GM19193 (cell line): ENCODE results near the gene CHADL.

Source experiments
- POLR2A ChIP-seq: IDR thresholded peaks from 4 replicates; pipeline ENCODE4 v1.6.1; 2011; ENCODE audit not compliant: insufficient read depth, insufficient read length; ENCODE audit errors: extremely low read depth

The CHADL gene

DNA sequence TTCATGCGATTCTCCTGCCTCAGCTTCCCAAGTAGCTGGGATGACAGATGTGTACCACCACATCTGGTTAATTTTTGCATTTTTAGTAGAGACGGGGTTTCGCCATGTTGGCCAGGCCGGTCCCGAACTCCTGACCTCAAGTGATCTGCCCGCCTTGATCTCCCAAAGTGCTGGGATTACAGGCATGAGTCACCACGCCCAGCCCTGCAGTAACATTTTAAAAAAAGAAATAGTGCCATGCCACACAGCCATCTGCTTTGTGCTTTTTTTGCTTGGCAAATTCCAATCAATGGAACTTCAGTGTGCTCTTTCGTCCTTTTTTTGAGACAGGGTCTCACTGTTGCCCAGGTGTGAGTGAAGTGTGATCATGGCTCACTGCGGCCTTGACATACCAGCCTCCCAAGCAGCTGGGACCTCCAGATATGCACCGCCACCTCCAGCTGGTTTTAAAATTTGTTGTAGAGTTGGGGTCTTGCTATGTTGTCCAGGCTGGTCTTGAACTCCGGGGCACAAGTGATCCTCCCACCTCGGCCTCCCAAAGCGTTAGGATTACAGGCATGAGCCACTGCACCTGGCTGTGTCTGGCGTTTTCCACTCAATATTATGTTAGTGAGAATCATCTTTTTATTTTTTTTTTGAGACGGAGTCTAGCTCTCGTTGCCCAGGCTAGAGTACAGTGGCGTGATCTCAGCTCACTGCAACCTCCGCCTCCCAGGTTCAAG lies 1.8 kb upstream of the CHADL start:
- no peak for TF ChIP-seq POLR2A

DNA sequence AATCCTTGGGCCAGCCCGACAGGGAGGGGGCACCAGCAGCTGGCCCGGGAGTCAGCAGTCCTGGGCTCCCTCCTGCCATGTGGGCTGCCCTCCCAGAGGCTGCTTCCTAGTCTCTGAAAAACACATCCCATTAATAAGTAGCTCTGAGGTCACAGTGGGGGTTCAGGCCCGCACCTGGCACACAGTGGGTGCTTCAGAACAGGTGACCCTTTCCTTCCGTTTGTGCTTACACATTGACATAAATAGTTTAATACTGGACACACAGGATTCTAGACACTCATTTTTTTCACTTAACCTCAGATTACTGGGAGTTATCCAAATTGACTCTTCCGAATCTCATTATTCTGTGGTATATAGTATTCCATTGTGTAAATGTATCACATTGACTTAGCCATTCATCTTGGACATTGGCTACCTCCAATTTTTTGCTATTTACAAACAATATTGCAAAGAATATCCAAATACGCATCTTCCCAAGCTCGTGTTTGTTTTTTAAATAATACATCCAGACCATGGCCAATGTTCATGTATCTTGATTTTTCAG lies 474 bp upstream of the CHADL start:
- TF ChIP-seq POLR2A: no peak

DNA sequence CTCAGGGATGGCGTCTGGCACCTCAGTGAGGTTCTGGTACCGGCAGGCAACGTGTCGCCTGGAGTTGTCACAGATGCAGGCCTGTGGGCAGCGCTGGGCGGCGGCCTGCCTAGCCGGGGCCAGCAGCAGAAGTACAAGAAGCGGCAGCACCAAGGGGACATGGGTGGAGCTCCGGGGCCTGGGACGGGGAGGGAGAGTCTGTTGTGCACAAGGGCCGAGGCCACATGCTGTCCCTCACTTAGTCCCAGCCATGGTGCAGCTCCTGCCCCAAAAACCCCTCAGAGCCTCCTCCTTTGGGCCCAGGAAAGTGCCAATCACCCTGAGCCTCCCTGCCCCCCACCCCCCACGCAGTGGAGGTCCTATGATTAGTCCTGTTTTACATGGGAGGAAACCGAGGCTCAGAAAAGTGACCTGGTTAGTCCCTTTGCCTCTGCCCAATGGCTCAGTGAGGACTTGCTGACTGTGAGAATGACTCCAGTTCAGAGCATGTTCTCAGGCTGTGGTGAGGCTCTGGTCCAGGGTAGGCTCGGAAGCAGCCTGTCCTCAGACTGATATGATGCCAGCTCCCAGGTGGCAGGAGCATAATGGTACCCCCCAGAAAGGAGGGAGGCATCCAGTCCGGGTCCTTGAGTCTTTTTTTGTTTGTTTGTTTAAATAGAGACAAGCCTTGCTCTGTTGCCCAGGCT lies 1.1 kb downstream of the CHADL start:
- TF ChIP-seq POLR2A: no peak

DNA sequence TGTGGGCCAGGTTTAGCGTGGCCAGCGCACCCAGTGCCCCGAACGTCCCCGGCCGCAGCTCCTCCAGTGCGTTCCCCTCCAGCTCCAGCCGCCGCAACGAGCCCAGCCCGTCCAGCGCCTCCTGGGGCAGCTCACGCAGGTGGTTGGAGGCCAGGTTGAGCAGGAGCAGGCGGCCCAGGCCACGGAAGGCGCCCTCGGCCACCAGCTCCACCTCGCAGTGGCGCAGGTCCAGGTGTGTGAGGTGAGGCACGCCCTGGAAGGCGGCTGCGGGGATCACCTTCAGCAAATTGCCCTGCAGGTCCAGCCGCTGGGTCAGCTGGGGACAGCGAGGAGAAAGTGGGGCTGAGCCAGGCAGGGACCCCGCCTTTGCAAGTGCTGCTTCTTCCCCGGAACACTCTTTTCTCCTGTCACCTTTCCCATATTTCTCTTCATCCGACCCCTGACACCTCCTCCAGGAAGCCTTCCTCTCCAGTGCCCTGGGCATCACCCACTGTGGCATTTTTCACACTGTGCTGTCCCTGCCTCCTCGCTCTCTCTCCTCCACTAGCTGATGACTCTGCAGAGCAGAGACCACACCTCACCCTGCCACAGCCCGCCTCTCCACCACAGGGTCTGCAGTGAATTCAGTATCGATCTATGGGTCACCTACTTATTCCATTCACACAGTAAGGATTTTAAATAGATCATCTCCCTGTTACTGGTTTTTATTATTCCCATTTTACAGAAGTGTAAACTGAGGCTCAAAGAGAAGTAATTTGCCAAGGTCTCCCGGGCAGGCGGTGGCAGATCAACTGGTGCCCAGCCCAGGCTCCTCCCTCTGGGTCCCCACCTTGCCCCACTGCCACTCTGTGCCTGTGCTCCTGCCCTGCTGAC lies 1.9 kb downstream of the CHADL start:
- TF ChIP-seq POLR2A: no peak

DNA sequence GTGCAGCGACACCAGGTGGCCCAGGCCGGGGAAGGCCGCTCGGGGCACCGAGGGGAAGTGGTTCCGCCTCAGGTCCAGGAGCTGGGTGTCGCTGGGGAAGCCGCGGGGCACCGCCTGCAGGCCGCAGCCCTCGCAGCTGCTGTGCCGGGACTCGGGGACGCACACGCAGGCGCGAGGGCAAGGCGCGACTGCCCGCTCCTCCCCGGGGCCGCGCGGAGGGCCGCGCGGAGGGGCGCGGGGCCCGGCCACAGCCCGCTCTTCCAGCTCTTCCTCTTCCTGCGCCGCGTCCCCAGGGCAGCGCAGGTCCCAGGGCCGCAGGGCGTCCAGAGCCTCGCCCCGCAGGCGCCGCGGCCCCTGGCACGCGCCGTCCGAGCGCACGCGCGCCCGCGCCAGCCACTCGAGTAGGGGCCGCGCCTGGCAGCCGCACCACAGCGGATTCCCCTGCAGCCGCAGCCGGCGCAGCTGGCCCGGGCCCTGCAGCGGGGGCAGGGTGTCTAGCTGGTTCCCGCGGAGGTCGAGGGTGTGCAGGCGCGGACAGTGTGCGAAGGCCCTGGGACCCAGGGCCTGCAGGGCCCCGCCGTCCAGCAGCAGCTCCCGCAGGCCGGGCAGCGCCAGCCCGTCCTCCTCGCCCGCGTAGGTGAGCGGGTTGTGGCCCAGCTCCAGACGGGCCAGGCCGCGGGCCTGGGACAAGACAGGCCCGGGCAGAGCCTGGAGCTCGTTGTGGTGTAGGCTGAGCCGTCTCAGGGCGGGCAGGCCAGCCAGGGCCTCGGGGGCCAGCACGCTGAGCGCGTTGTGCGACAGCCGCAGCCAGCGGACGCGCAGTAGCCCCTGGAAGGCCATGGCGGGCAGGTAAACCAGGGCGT lies 2.8 kb downstream of the CHADL start:
- TF ChIP-seq POLR2A: no peak

DNA sequence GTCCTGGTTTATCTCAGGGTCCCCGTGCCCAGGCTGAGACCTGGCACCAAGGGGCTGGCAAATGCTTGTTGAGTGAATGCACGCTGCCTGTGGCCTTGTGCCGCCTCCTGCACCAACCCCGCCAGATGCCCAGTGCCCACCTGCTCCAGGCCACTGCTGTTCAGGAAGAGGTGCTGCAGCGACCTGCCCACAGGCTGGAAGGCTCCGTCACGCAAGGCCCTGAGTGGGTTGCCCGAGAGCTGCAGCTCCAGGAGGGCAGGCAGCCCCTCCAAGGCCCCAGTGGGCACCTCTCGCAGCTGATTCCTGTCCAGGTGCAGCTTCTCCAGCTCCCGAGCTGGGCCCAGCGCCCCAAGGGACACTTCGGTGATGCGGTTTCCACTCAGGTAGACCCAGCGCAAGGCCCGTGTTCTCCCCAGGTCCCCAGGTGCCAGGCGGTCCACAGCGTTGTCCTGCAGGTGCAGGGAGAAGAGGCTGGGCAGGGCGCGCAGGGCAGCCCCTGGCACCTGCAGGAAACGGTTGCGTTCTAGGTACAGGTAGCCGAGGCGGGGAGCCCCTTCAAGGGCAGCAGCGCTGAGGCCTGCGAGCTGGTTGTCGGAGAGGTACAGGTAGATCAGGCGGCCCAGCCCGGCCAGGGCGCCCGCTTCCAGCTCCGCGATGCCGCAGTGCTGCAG lies 3.6 kb downstream of the CHADL start:
- TF ChIP-seq POLR2A: no peak

DNA sequence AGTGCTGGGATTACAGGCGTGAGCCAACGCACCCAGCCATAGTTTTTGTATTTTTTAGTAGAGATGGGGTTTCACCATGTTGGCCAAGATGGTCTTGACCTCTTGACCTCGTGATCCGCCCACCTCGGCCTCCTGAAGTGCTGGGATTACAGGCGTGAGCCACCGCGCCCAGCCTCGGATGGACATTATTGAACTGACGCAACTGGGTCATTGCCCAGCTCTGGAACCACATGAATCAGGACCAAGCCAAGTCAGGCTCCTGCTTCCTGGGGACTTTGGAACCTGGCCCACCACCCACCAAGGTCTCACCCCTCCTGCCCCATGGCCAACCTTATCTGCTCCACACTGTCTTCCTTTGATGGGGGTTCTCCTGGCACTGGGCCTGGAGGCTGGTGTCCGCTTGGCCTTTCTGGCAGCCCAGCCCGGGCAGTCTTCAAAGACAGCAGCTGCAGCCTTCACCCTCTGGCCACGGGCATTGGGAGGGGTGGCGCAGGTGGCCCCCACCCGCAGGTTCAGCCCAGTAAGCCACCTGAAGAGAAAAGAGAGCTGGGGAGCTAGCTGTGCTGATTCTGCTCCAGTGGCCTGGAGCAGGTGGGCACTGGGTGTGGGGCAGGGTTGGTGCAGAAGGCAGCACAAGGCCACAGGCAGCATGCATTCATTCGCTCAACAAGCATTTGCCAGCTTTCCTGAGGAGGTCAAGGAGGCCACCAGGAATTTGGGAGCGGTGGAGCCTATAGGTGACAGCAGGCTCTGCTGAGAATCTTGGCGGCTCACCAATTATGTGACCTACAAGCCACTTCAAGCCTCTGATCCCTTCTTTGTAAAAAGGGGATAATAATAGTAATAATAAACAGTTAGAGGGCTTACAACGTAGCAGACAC lies 5.7 kb downstream of the CHADL start:
- no peak for TF ChIP-seq POLR2A

DNA sequence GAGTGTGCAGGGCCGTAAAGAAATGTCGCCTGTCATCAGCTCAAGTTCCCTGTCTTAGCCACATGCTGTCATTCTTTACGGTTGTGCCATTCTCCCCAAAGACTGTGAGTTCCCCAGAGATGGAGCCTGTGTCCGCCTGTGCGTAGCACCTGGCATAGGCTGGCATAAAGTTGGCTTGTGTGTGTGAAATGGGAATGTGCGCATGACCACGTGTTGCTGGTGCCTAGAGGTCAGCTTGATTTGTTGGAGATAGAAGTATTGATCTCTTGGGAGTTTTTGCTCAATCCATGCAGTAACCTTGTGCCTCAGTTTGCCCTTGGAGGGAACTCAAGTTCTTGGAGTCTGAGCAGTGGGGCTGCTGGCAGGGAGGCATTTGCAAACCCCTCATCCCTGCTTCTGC lies 9.4 kb downstream of the CHADL start:
- no peak for TF ChIP-seq POLR2A

DNA sequence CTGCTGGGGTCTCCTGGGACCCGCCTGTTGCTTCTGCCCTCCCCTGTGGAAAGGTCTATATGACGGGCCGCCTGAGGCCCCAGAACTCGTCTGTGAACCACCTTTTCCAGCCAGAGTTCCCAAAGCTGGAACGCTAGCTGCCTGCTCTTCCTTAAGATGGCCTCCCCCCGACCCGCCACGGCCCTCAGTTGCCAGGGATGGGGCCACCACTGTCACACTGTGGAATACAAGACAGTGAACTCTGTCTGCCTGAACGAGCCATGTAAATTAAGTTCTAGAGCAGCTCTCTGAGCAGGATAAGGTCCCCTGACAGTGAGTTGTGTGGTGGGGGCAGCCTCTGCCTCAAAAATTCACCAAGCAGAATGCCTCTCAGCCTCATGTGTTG lies 10.3 kb downstream of the CHADL start:
- TF ChIP-seq POLR2A: no peak

DNA sequence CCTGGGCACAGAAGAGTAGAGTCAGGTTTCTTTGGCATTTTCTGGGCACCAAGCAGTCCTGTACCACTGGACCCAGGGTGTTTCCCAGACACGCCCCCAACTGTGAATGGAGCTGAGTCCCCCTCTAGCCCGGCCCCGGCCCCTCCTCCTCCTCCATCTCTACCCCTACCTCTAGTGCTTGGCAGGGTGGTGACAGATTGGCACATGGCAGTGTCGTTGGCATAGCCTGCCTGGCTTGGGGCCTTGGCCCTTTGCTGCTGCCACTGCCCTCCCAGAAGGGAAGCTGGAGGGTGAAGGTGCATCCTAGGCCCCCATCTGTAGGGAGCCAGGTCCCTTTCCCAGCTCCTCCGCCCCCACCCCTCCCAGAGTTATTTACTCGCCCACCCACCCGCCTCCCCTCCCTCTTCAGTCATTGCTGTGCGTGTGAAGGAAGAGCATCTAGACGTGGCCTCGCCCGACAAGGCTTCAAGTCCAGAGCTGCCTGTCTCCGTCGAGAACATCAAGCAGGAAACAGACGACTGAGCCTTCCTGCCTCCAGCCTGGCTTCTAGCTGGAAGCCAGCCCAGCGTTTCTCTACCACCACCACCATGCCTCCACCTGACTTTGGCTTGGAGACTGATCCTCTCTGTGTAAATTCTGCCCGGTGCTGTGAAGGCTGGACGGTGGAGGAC lies 10.9 kb downstream of the CHADL start:
- TF ChIP-seq POLR2A: no peak

DNA sequence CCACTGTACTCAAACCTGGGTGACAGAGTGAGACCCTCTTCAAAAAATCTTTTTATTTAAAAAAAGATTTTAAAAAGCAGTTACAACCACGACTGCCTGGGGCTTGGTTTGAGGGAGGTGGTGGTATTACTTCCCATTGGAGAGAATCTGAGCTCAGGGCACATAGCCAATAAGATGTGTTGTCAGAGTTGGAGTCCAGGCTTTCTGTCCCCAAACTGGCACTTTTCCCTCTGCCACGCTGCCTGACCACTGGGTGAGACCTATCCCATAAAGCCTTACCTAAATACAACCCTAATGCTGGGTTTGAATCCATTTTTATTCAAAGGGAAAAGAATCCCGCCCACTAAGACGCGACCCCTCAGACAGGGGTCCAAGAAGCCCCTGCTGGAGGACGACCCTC lies 11.5 kb downstream of the CHADL start:
- no peak for TF ChIP-seq POLR2A

DNA sequence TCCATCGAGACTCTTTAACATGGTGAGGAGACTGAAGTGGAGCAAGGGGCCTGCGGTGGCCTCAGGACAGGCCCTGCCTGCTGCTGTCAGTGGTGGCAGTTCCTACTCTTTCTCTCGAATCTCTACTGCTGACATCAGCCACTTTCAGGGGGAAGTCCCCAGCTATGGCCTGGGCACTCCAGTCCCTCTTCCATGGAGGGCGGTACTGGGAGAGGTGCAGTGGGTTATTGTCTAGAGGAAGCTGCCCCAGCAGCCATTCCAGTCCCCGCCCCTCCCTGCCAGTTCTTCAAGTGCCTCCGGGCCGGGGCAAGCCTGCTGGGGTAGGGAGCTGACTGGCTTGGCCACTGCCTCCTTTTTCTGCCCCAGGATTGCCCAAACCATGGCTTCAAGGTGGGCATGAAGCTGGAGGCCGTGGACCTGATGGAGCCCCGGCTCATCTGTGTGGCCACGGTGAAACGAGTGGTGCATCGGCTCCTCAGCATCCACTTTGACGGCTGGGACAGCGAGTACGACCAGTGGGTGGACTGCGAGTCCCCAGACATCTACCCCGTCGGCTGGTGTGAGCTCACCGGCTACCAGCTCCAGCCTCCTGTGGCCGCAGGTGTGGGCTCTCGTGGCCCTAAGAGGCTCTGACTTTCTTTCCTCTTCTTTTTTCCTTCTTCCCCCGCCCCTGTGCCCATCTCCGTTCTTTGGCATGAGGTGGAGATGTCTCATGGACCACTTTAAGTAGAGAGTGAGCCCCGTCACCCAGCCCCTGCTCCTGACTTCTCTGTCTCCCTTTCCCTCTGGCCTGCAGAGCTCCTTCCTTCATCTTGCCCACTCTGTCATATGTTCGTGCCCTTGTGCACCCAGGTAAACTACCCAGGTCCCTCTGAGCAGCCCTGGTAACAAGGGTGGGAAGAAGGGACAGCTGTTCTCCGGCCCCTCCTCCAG lies 13.7 kb downstream of the CHADL start:
- TF ChIP-seq POLR2A: no peak

DNA sequence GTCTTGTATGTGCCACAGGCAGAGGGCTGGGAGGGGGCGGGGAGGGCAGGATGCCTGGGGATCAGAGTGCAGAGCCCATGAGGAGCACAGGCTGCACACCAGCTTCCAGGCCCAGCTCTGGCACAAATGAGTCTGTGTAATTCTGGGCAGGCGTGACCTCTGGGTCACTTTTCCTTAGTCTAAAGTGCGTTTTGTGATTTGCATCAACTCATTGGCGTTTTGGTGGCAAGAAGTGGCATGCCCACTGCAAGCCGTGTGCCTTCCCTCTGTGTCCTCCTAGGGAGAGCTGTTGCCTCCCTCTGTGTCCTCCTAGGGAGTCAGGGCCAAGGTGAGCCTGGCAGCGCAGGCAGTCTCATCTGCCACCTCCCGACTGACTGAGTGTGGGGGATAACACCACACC lies 17.2 kb downstream of the CHADL start:
- no peak for TF ChIP-seq POLR2A
